HG02588 (cell line): Measurements from ENCODE around the gene FBRSL1.

Experiments used
- ATAC-seq: cut with Tn5 transposase; IDR thresholded peaks from one replicate; pipeline ENCODE4 v1.9.1; 2021; ENCODE audit warnings: mild to moderate bottlenecking, moderate library complexity; ENCODE audit not compliant: unreplicated experiment

FBRSL1 gene

GRCh38 chr12:132495629-132496357, 5.8 kb downstream of the FBRSL1 start:
- no peak for ATAC-seq

- no peak for ATAC-seq
These were observed 6.4 kb downstream of the FBRSL1 start for GRCh38 chr12:132496358-132496669.

DNA sequence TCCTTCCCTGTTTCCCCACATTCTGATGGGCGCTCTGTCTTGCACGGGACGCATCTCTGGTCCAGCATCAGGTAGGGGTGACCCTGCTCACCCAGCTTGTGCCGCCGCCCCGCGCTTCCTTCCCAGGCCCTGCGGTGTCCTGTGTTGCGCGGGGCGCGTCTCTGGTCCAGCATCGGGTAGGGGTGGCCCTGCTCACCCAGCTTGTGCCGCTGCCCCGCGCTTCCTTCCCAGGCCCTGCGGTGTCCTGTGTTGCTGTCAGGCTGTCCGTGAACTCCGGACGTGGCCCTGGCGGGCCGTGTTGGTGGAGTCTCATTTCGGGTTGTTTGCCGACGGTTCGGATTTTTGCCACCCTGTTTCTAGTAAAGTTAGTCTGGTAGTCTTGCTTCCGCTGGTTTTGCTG, 6.8 kb downstream of the FBRSL1 start:
- no peak for ATAC-seq

DNA sequence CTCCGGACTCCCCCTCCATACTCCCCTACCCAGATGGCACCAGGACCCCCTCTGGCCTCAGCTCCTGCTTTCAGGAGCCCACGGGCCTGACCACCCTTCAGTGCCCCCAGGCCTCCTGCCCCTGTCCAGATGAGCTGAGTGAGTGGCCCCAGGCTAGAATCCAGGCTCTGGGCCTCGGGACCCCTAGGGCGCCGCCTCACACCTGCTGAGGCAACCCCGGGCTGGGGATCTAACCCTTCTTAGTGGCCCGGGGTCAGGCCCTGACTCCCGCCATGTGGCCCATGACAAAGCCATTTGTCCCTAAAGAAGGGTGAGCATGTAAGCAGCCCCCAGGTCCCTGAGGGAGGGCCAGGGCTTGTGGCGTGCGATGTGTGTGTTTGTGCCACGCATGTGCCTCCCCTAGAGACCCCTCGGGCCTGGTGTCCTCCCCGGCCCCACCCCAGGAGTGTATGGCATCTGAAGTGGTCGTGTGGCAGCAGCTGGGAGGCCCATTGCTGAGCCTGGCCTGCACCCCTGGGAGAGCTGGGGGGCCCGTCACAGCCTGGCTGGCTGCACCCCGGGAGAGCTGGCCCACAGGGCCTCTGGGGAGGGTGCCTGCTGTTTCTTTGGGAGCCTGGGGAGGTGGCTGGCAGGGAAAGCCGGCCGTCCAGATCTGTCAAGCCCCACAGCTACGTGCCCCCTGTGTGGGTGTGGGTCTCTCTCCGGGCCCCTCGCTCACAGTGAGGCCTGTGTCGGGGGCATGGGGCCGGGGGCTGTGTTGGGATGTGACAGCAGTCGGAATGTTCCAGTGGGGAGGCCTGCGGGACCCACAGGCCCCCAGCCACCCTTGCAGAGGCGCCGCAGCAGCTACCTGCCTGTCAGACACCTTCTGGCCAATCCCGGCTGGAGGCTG, 7.8 kb downstream of the FBRSL1 start:
- no peak for ATAC-seq

- no peak for ATAC-seq
These were observed 9.0 kb downstream of the FBRSL1 start for GRCh38 chr12:132498931-132499330.

- ATAC-seq, result no peak
These were observed 10.3 kb downstream of the FBRSL1 start for GRCh38 chr12:132500142-132500855.

DNA sequence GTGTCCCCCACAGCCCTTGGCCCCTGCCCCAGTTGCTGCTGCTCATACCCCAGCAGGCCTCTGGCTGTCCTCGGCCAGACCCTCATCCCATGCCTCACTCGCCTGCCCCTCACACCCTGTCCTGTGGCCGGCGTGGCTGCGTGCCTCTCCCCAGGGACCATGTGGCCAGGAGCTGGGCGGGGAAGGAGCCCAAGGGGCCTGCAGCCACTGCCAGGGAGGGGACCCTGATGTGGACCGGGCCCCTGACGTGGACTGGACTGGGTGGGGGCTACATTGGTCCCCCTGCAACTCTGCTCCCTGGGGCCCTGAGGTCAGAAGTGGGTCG, 10.9 kb downstream of the FBRSL1 start:
- ATAC-seq, result no peak

DNA sequence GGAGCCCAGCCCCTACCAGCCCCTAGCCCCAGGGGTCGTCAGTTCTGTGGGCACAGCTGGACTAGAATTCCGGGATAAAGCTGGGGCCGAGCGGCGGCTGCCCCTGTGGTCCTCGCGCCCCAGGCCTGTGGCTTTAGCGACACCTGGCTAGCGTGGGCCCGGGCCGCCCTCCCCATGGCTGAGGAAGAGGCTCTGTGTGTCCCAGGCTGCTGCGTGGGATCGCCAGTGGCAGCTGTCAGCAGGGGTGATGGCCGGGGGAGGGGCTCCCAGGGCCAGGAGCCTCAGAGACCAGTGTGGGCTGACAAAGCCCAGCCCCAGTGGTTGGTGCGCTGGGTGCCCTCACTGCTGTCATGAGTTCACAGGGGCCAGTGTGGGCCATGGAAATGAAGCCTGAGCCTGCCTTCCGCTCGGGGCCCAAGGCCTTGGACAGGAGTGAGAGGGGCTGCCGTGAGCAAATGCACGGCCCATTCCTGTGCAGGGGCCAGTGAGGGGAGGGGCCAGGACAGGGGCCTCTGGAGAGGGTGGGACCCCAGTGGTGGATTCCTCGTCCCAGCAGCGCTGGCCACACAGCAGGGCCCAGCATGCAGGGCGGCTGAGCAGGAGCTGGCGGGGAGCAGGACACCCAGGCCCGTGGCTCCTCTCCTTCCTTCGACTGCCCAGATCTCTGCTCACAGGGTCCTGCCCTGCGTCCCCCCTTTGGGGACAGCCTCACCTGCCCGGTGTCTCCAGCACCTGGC, 11.4 kb downstream of the FBRSL1 start:
- ATAC-seq, result no peak

DNA sequence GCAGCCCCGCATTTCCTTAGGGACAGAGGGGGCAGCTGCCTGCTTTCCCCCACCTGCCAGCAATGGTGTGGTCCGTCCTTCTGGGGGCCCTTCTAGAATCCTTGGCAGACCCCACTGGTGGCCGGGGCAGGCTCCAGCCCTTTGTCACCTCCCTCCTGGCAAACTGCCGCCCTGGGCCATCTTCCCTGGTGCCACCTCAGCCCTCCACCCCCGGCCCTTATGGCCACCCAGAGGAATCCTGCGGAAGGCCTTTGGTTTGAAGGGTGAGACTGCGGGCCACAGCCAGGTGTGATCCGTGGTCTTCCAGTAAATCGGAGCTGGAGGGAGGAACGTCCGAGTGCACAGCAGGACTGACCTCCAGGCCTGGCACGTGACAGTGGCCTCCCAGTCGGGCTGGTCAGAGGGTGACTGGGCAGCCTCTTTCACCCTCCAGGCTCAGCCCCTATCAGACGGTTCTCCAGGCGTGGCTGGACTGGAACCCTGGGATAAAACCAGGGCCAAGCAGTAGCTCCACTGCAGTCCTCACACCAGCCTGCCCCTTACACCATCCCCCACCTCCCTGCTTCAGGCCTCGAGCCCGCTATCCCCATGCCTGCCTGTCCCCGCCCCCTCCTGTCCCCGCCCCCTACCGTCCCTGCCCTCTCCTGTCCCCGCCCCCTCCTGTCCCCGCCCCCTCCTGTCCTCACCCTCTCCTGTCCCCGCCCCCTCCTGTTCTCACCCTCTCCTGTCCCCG, 12.4 kb downstream of the FBRSL1 start:
- ATAC-seq, result no peak

GRCh38 chr12:132502882-132503193, 12.9 kb downstream of the FBRSL1 start:
- no peak for ATAC-seq

- no peak for ATAC-seq
These were observed 13.8 kb downstream of the FBRSL1 start for GRCh38 chr12:132503618-132504204.

- ATAC-seq, result no peak
These were observed 15.3 kb downstream of the FBRSL1 start for GRCh38 chr12:132505105-132505851.

GRCh38 chr12:132505852-132506219, 15.9 kb downstream of the FBRSL1 start:
- no peak for ATAC-seq

- no peak for ATAC-seq
These were observed 16.6 kb downstream of the FBRSL1 start for GRCh38 chr12:132506328-132507160.

- no peak for ATAC-seq
These were observed 17.2 kb downstream of the FBRSL1 start for GRCh38 chr12:132507161-132507538.

- ATAC-seq, result no peak
These were observed 17.9 kb downstream of the FBRSL1 start for GRCh38 chr12:132507656-132508490.

DNA sequence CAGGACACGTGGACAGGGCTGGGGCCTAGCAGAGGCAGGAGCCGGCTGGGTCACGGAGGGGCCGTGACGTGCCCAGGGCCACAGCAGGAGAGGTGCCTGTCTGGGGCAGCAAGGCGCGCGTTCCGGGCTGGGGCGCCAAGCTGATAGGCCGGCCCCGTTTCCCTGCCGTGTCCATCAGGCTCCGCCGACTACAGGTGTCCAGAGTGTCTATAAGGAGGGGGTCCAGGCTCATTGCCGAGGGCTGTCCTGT, 18.5 kb downstream of the FBRSL1 start:
- ATAC-seq, result no peak
